Left colon (tissue), 2 donors: Measurements from ENCODE around the gene FAM120AOS. TPM values are rescaled to one million over a fixed set of nuclear protein-coding genes. Genes with fewer than 3 reads are reported as not detected.

ENCODE experiments used
- ATAC-seq: fragments of 200-7000 bp; cut with Tn5 transposase; one replicate; pipeline ENCODE4 v1.9.1; 2020; ENCODE audit warnings: mild to moderate bottlenecking, moderate library complexity
- DNase-seq, 2 donors: peaks; one replicate each; pipeline ENCODE4 v3.0.0-alpha.2; 2020
- intact Hi-C, 2 donors: fragments of 100-400 bp; cut with DNase I in 1 of 2; cut with micrococcal nuclease in 1 of 2; formaldehyde crosslinking; loops; one replicate each; pipeline versions ENCODE4 v1.11.2 to v1.14.0; 2022; cut with DNase I, micrococcal nuclease
- total RNA-seq, 2 donors: library from RNA; stranded (reverse); fragmentation: NEBNext Ultra II Directional; extraction: Animal tissue kit (Norgen Biotek cat#: 25700); gene quantifications; one replicate each; pipeline ENCODE4 v1.2.1, GENCODE V29; 2021
- donor health status: DM: no; HTN: no; CAD: no.
- donor health status: DM: yes; HTN: yes; CAD: no.

FAM120AOS gene
- total RNA-seq, 2 donors from 2014 or later: 65.8 to 93.3 TPM

GRCh38 chr9:93470391-93470790, 17.0 kb upstream of the FAM120AOS start:
- ATAC-seq: no peak
- intact Hi-C loops: no loop called here
- no peak for DNase-seq

GRCh38 chr9:93468763-93469456, 15.5 kb upstream of the FAM120AOS start:
- ATAC-seq (peak; percentile 79), DNase-seq (peak; percentile 34 to 45)
- intact Hi-C loops: no loop called here

- peak; percentile 72 for DNase-seq
These were observed 14.1 kb upstream of the FAM120AOS start for GRCh38 chr9:93467462-93467861.

GRCh38 chr9:93467062-93467416, 13.7 kb upstream of the FAM120AOS start:
- DNase-seq: no peak
- no peak for ATAC-seq

More at GRCh38 chr9:93467462-93467861, 14.1 kb upstream of the FAM120AOS start:
- intact Hi-C loops: no loop called here
- peak; percentile 55 for ATAC-seq

GRCh38 chr9:93466416-93467061, 13.2 kb upstream of the FAM120AOS start:
- ATAC-seq (no peak), DNase-seq (no peak)
- intact Hi-C loops: no loop called here

More at GRCh38 chr9:93467062-93467416, 13.7 kb upstream of the FAM120AOS start:
- intact Hi-C loops: no loop called here

- DNase-seq (no peak), ATAC-seq (no peak)
- intact Hi-C loops: no loop called here
These were observed 12.5 kb upstream of the FAM120AOS start for GRCh38 chr9:93465855-93466254.

- intact Hi-C loops: no loop called here
These were observed 11.5 kb upstream of the FAM120AOS start for GRCh38 chr9:93464876-93465275.

GRCh38 chr9:93464395-93464794, 11.0 kb upstream of the FAM120AOS start:
- ATAC-seq (no peak), DNase-seq (no peak)
- intact Hi-C loops: no loop called here

More at GRCh38 chr9:93464876-93465275, 11.5 kb upstream of the FAM120AOS start:
- ATAC-seq (no peak), DNase-seq (no peak)

- intact Hi-C loops: no loop called here
- ATAC-seq (no peak), DNase-seq (no peak)
These were observed 10.4 kb upstream of the FAM120AOS start for GRCh38 chr9:93463638-93464248.

- no peak for DNase-seq
- intact Hi-C loops: no loop called here
- no peak for ATAC-seq
These were observed 8.4 kb upstream of the FAM120AOS start for GRCh38 chr9:93461821-93462220.

- no peak for DNase-seq
- intact Hi-C loops: no loop called here
- no peak for ATAC-seq
These were observed 8.0 kb upstream of the FAM120AOS start for GRCh38 chr9:93461414-93461743.

- ATAC-seq (peak; percentile 53), DNase-seq (no peak)
- intact Hi-C loops: no loop called here
These were observed 7.5 kb upstream of the FAM120AOS start for GRCh38 chr9:93460689-93461413.

GRCh38 chr9:93459432-93459847, 6.1 kb upstream of the FAM120AOS start:
- DNase-seq (no peak), ATAC-seq (no peak)
- intact Hi-C loops: loop anchor here in 1 of 2 donors (10.0 kb wide), 1 partner anchor 45 kb away; no protein-coding TSS in a partner anchor

- intact Hi-C loops: loop anchor here in 1 of 2 donors (10.0 kb wide), 1 partner anchor 46 kb away; no protein-coding TSS in a partner anchor
- ATAC-seq (no peak), DNase-seq (no peak)
These were observed 5.3 kb upstream of the FAM120AOS start for GRCh38 chr9:93458712-93459111.

GRCh38 chr9:93457006-93457405, 3.6 kb upstream of the FAM120AOS start:
- DNase-seq: no peak
- ATAC-seq: no peak
- intact Hi-C loops: loop anchor here in 1 of 2 donors (10.0 kb wide), 1 partner anchor 48 kb away; no protein-coding TSS in a partner anchor

- intact Hi-C loops: loop anchor here in 1 of 2 donors (10.0 kb wide), 1 partner anchor 48 kb away; no protein-coding TSS in a partner anchor
- no peak for DNase-seq
- ATAC-seq: peak; percentile 56
These were observed 3.1 kb upstream of the FAM120AOS start for GRCh38 chr9:93456504-93456903.

GRCh38 chr9:93456022-93456421, 2.6 kb upstream of the FAM120AOS start:
- intact Hi-C loops: loop anchor here in 1 of 2 donors (10.0 kb wide), 1 partner anchor 49 kb away; no protein-coding TSS in a partner anchor
- DNase-seq (no peak), ATAC-seq (peak; percentile 14)

GRCh38 chr9:93452710-93453046, 703 bp downstream of the FAM120AOS start:
- intact Hi-C loops: loop anchor here in 1 of 2 donors (5.0 to 10.0 kb wide), 2 partner anchors 52 to 115 kb away; no protein-coding TSS in a partner anchor
- DNase-seq: peak in 1 of 2 donors; percentile 50
- peak; percentile 14 for ATAC-seq
